GM12872 (cell line): ENCODE measurements around the gene IGSF23.

Experiments used
- CTCF ChIP-seq: IDR thresholded peaks from 3 replicates; pipeline ENCODE4 v1.5.1; 2011; ENCODE audit warnings: low read depth, mild to moderate bottlenecking, low read length, moderate library complexity; ENCODE audit not compliant: insufficient read depth

Gene IGSF23

GRCh38 chr19:44580366-44580895 lies 32.9 kb upstream of the IGSF23 start:
- TF ChIP-seq CTCF, result no peak

- no peak for TF ChIP-seq CTCF
Measured at GRCh38 chr19:44581288-44581687, 32.1 kb upstream of the IGSF23 start.

GRCh38 chr19:44582581-44583265 lies 30.6 kb upstream of the IGSF23 start:
- TF ChIP-seq CTCF, result peak; percentile 48

GRCh38 chr19:44585371-44586133 lies 27.8 kb upstream of the IGSF23 start:
- TF ChIP-seq CTCF, result no peak

- no peak for TF ChIP-seq CTCF
Measured at GRCh38 chr19:44587963-44588770, 25.2 kb upstream of the IGSF23 start.

- TF ChIP-seq CTCF, result no peak
Measured at GRCh38 chr19:44588771-44589112, 24.6 kb upstream of the IGSF23 start.
